ENCODE results near the gene DGKB. TPM values are rescaled to one million over a fixed set of nuclear protein-coding genes. Genes with fewer than 3 reads are reported as not detected.
A peak's percentile ranks its signal among the peaks of the same experiment; 100 is the strongest.

The DGKB gene
- 1 to 10 TPM; 2.8 to 5.4 (median 3.4) TPM for polyA plus RNA-seq (ENCODE audit: insufficient read length in 4 of 4)

- peak in 3 of 4 donors; percentile 27 to 28 (median 27) for DNase-seq (ENCODE audit: low read depth in 4 of 4, low spot score in 3 of 4)
Observed at GRCh38 chr7:14902589-14903067, at the start of gene DGKB. Gene DGKB (minus strand): TSS chr7:14902751.

GRCh38 chr7:14950013-14950412, 47.5 kb upstream of the DGKB start:
- no peak for DNase-seq (ENCODE audit: low read depth in 4 of 4, low spot score in 3 of 4)

DNA sequence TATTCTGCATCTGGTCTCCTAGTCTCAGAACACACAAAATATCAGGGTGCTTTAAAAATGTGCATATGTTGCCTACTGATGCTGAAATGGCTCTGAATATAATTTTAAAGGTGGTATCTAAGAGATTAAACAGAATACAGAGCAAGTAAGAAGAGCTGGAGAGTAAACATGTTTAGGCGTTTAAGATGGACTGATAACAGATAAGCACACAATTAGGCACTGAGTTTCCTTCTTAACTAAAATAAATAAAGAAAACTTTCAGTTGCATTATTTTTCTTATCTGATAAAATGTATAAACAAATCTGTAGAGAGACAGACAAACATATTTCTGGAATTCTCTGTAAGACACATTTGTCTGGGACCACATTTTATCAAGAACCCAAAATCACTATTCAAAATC, 35.6 kb upstream of the DGKB start:
- no peak for DNase-seq (ENCODE audit: low read depth in 4 of 4, low spot score in 3 of 4)

DNA sequence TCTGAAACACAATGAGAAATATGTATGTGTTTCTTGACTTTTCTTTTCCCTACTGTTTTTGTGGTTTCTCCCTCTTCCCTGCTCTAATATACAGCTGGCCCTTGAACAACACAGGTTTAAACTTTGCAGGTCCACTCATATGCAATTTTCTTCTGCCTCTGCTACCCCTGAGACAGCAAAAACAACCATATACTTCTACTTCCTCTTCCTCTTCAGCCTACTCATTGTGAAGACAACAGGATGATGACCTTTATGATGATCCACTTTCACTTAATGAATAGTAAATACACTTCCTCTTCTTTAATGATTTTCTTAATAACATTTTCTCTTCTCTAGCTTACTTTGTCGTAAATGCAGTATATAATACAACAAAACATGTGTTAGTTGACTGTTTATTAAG, 35.0 kb upstream of the DGKB start:
- DNase-seq (ENCODE audit: low read depth in 4 of 4, low spot score in 3 of 4) = no peak

DNA sequence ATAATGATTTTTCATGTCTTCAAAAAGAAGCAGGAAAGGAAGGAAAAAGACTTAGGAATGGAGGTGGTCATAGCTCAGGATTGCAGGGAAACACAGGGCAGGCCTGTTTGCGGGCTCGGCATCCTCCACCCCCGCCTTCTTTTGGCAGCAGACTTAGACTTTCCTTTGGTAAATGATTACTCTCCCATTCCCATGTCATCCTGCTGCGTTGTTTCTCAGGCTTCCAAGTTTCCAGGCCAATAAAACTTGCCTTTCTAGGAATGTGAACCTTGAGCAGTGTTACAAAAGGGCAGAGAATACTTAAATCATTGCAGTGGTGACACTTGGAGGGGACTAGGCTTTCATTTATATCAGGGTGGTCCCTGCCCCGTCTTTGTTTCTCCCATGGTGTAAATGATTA, 34.0 kb upstream of the DGKB start:
- DNase-seq (ENCODE audit: low read depth in 4 of 4, low spot score in 3 of 4) = peak; percentile 44 to 55 (median 52)

DNA sequence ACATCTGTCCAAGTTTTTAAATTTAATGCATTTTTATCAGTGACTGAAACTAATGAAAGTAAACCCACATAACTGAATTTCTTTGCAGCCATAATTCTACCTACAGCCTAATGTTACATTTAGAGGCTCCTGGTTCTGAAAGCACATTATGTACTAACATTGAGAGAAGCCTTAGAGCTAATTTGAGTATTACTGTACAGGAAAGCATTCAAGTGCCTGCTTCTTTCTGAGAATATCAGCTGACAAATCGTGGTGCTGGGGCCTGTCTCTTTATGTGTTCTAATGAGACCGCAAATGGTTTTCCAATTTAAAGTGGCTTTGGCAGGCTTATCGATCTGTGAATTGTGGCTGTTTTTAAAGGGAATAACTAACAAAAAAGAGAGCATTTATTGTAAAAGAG, 32.3 kb upstream of the DGKB start:
- DNase-seq (ENCODE audit: low read depth in 4 of 4, low spot score in 3 of 4) = no peak

DNA sequence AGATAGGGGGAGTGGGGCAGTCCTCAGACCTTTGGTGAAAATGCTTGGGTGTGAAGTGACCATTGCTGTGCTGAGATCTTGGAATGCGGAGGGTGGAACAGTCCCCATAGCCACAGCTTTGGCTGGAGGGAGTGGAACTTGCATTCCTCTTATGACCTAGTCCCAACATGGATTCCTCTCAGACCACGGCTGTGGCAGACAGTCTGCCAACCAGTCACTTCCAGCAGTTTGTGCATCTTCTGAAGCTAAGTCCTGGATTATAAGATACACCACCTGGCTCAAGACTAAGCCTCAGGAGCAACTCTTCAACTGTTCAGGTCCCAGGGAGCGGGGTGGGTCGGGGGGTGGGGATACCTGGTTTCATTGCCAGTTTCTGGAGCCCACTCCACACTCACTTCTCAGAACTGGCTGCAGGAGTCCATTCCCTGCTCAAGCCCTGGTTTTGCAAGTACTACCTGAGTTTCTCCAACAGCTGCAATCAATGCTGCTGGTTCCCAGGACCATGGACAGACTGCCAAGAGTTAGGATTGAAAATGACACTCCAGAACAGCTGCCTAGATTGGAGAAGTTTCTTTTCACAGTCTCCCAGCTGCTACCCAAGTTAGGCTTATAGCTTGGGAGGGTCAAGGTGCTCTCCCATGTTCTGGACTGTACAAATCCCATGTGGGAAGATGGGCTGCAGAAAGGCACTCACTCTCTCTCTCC, 29.1 kb upstream of the DGKB start:
- no peak for DNase-seq (ENCODE audit: low read depth in 4 of 4, low spot score in 3 of 4)

- no peak for DNase-seq (ENCODE audit: low read depth in 4 of 4, low spot score in 3 of 4)
Observed at GRCh38 chr7:14924398-14924797, 21.8 kb upstream of the DGKB start.

DNA sequence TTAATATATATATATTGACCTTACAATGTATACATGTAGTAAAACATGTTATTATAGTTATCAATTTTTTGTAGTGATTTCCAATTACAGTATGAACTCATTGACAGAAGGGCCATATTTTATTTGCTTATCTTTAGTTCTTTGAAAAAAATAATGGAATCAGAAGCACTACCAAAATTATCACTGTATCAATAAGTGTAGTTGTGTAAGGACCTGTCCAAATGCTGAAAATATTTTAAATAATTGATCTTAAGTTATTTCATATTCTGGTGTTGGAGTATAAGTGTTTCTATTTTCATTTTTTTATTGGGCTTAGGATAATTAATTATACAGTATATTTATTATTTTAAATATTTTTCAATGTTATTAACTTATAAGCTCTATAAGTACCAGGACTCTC, 8.5 kb upstream of the DGKB start:
- no peak for DNase-seq (ENCODE audit: low read depth in 4 of 4, low spot score in 3 of 4)

GRCh38 chr7:14908697-14909096, 6.1 kb upstream of the DGKB start:
- no peak for DNase-seq (ENCODE audit: low read depth in 4 of 4, low spot score in 3 of 4)

GRCh38 chr7:14905764-14906163, 3.2 kb upstream of the DGKB start:
- no peak for DNase-seq (ENCODE audit: low read depth in 4 of 4, low spot score in 3 of 4)

- DNase-seq (ENCODE audit: low read depth in 4 of 4, low spot score in 3 of 4) = no peak
Observed at GRCh38 chr7:14900051-14900450, 2.5 kb downstream of the DGKB start.

DNA sequence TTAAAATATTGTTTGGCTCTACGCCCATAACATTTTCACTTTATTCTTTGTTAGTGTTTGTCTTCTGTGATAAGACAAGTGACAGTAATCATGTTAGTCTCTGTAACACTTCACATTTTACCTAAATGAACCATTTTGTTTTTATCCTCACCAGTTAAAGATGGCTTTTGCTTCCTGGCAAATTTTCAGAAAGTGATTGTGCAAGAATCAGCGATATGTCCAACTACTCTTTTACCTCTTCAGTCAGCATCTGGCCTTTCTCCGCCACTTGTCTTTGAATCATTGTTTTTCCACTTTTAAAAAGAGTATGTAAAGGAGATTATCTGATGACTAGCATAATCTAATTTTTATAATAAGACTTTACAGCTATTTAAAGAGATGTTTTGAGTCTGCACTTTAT, 3.5 kb downstream of the DGKB start:
- DNase-seq (ENCODE audit: low read depth in 4 of 4, low spot score in 3 of 4) = no peak

DNA sequence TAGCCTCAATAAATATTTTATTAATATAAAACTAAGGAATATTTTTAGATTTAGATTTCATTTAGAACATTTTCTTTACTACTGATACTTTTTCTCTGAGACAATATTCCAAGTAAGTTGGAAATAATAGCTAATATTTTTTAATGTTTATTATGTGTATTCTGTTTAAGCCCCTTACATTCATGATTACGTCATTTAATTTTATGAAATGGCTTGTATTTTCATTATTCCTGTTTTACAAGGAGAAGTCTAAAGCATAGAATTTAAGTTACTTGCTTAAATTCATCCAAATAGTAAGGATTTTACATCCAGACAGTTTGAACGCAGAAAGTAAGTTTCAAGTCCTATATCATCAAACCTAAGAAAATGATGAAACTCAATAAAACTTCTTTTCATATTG, 6.1 kb downstream of the DGKB start:
- DNase-seq (ENCODE audit: low read depth in 4 of 4, low spot score in 3 of 4) = no peak

GRCh38 chr7:14894826-14895225, 7.7 kb downstream of the DGKB start:
- DNase-seq (ENCODE audit: low read depth in 4 of 4, low spot score in 3 of 4) = no peak

- no peak for DNase-seq (ENCODE audit: low read depth in 4 of 4, low spot score in 3 of 4)
Observed at GRCh38 chr7:14892961-14893360, 9.6 kb downstream of the DGKB start.

DNA sequence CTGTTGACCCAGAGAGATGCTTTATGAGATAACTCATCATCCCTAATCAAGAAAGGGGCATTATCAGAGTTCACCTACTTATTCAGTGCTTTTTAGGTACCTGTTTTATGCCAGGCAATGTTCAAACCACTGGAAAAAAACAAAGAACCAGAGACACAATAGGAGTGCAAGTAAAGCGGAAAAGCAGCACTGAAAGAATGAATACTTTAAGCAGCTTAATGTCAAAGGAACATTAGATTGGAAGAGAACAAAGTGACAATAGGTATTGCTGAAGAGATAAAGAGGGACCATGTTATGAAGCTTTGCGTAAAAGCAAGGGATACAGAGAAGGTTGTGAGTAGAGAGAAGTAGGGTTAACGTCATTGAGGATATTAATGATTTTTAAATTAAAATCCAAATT, 11.3 kb downstream of the DGKB start:
- no peak for DNase-seq (ENCODE audit: low read depth in 4 of 4, low spot score in 3 of 4)

- no peak for DNase-seq (ENCODE audit: low read depth in 4 of 4, low spot score in 3 of 4)
Observed at GRCh38 chr7:14888962-14889361, 13.6 kb downstream of the DGKB start.

DNA sequence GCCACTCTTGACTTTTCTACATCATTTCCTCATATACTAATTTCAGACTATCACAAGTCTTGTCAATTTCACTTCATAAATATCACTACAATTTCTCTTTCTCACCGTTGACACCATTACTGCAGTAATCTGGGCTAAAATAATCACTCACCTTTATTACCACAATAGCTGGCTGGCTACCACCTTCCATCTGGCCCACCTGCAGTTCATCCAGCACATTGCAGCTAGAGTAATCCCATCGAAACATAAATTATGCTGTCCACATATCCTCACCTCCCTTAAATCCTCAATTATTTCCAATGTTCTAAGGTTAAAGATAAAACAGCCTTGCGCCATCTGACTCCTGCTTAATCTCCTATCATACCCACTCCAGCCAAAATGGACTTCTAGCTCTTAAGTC, 16.0 kb downstream of the DGKB start:
- DNase-seq (ENCODE audit: low read depth in 4 of 4, low spot score in 3 of 4) = no peak

GRCh38 chr7:14875941-14876587, 26.5 kb downstream of the DGKB start:
- DNase-seq (ENCODE audit: low read depth in 4 of 4, low spot score in 3 of 4) = no peak

DNA sequence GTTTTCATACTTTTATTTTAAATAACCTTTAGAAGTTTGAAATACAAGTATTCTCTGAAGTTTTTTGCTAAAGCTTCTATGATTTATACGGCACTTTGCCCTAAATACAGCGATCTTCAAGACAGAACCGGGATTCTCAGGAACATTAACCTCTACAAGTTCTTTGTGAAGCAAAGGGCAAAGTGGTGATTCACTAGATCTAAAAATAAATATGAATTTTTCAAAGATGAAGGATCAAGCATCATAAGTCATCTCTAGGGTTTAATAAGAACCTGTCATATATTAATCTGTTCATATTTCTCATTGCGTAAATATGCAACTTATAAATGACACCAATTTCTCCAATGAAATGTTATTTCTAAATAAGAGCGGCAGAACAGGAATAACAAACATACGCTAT, 30.7 kb downstream of the DGKB start:
- DNase-seq (ENCODE audit: low read depth in 4 of 4, low spot score in 3 of 4) = no peak

- DNase-seq (ENCODE audit: low read depth in 4 of 4, low spot score in 3 of 4) = no peak
Observed at GRCh38 chr7:14870394-14870793, 32.2 kb downstream of the DGKB start.

Data from left renal pelvis (tissue), 4 donors.